NCI-H2081 treated with DMSO at 0.1 percent for 48 hours (cell line): ENCODE data around the gene ANKRD37.

Experiments used
- DNase-seq: peaks from one replicate; lab custom pipeline; 2025; lab: John Stamatoyannopoulos, UW

ANKRD37 gene

DNA sequence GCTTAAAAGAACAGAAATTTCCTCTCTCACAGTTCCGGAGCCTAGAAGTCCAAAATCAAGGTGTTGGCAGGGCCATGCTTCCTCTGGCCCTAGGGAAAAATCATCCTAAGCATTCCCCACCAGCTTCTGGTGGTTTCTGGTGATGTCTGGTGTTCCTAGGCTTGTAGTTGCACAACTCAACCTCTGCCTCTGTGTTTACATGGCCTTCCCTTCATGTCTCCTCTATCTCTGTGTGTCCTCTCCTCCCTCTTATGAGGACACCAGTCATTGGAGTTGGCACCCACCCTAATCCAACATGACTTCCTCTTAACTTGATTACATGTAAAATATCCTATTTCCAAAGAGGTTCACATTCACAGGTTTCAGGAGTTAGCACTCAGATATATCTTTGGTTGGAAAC lies 16.3 kb upstream of the ANKRD37 start:
- no peak for DNase-seq

DNA sequence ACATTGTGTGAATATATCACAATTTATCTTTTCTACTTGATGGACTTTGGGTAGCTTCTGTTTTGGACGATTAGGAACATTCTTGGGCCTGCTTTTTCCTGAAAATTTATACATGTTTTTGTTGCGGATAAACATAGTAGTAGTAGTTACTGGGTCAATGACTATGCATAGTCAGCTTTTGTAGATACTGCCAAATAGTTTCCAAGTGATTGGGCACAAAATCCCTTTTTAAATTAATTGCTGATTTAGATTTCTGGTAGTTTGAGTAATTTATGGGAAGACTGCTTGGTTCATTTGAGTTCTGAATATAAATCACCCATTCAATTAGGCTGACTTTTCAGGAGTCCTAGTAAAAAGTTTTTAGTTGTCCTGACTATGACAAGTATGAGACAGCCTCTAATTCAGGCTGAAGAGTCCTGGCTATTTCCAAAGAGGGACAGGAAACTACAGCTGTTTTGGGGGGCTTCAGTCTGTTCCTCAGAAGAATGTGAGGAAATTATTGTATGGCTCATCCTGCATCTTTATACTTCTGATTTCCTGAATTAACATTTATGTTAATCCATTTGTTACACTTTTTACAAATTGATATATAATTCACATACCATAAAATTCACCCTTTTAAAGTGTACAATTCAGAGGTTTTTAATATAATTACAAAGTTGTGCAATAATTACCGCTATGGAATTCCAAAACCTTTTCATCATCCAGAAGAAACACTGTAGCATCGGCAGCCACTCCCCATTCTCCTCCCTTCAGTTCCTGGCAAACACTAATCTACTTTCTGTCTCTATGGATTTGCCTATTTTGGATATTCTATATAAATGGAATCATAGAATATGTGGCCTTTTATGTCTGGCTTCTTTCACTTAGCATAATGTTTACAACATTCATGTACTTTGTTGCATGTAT lies 15.1 kb upstream of the ANKRD37 start:
- no peak for DNase-seq

DNA sequence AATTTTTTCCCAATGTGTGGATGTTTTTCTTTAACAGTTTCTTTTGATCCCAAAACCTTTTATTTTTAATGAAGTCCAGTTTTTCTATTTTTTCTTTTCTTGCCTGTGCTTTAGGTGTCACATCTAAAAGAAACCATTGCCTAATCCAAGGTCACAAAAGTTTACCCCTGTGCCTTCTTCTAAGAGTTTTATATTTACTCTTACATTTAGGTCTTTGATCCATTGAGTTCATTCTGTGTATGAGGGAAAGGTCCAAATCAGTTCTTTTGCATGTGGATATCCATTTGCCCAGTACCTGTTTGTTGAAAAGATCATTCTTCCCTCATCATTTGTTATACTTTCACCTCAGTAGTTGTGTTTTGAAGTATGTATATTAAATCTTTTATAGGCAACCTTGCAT lies 13.9 kb upstream of the ANKRD37 start:
- no peak for DNase-seq

DNA sequence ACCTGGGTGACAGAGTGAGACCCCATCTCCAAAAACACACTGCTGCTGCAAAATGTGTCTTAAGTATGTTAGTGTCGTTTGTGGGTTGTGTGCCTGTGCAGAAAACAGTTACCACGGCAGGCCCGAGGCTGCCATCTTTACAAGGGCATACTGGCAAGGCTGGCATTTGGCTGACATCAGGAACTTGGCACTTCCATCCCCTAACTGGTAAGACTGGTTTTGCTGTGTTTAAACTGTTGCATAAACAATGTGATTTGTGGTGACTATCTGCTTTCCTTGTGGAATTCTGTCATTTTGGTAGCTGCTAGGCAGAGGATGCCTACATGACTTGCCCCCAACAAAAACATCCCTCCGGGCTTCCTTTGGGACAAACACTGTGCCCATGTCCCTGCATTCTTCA lies 13.2 kb upstream of the ANKRD37 start:
- DNase-seq: no peak

DNA sequence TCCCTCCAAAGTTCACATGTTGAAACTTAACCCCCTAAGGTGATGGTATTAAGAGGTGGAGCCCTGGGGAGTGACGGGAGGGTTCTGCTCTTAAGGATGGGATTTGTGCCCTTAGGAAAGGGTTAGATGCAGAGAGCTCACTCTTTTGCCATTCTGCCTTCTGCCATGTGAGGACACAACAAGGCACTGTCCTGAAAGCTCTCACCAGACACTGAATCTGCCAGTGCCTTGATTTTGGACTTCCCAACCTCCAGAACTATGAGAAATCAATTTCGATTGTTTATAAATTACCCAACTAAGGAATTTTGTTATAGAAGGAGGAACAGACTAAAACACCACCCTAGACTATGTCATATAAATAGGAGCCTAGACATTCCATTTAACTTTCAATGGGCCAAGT lies 12.6 kb upstream of the ANKRD37 start:
- no peak for DNase-seq

DNA sequence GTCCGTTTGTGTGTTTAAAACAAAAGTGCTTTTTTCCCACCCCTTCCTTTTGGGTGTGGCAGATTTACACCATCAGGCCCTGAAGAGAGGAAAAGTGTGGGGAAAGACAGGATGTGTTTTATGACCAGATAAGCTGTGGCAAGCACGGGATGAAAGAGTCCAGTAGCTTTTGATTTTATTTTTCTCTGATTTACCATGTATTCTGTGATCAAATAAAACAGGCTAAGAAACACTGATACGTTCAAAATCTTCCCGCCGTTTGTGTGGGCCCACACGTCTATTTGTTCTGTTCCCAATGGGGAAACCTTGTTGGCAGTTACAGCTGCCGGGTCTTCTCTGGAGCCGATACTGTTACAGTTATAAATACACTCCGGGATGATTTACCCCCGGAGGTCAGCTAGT lies 11.7 kb upstream of the ANKRD37 start:
- DNase-seq: no peak

DNA sequence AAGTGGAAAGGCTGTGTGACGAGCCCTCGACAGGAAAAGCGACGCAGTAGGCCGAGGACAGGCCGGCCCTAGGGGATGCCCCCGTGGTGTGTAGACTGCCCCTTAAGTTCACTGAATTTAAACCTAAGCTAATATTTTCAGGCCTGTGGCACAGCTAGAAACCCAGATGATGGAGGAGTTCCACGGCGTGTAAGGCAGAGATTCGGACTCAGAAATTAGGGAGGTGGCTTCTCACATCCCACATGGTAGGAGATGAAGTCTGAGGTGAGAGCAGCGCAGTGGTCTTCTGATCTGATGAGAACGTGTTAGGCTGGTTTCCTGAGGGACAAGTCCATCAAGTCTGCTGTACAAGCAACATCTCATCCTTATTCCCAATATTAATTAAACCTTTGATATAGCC lies 8.7 kb upstream of the ANKRD37 start:
- no peak for DNase-seq

DNA sequence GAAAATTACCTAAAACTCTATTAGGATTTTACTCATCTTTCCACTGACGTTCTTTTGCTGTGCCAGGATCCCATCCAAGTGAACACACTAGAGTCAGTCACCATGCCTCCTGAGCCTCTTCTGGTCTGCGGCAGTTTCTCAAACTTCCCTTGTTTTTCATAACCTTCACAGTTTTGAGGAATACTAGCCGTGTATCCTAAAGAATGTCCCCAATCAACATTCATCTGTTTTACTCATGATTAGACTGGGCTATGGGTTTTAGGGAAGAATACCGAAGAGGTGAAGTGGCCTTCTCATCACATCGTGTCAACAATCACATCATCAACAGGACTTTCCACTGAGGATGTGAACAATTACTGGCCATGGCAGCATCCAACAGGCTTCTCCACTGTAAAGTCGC lies 5.7 kb upstream of the ANKRD37 start:
- no peak for DNase-seq

DNA sequence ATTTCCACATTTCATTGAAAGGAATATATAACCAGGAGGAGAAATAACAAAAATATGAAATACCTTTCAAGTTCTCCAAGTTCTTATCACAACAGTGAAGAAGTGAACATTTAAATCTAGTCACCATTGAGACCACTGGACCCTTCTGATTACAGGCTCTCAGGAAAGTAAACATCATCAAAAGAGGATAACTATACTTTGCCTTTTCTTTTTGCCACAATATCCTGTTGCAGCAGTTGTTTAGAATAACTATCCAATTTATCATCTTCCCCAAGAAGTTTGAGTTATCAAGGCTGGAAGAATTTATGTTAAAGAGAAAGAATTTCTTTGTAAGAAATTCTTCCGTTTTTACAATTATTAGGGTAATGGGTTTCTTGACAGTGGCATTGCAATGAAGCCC lies 4.5 kb upstream of the ANKRD37 start:
- no peak for DNase-seq

DNA sequence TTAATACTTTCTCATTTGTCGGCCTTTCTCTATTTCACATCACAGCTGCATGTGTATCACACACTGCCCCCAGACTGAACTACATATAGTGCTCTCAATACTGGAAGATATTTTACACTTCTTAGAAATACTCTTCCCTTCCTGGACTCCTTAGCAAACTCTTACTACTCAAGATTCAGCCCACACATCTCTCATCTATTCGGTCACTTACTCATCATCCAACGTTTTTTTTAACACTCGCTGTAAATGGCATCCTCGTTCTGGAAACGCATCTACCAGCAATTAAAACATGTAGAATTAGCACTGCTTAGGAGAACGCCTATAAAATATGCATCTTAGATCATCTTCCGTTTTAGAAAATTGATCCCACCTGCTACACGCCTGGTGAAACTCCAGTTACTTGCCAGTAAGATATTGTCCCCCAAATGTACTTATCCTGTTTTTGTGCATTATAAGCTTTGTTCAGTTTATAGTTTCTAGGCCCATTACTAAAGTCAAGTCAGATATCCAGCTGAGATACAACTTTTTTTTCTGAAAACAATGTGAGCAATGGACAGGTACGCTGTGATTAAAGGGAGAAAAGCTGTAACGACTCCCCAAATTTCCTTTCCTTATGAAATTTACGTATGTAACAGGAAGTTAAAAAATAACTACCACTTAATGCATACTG lies 1.9 kb upstream of the ANKRD37 start:
- no peak for DNase-seq

DNA sequence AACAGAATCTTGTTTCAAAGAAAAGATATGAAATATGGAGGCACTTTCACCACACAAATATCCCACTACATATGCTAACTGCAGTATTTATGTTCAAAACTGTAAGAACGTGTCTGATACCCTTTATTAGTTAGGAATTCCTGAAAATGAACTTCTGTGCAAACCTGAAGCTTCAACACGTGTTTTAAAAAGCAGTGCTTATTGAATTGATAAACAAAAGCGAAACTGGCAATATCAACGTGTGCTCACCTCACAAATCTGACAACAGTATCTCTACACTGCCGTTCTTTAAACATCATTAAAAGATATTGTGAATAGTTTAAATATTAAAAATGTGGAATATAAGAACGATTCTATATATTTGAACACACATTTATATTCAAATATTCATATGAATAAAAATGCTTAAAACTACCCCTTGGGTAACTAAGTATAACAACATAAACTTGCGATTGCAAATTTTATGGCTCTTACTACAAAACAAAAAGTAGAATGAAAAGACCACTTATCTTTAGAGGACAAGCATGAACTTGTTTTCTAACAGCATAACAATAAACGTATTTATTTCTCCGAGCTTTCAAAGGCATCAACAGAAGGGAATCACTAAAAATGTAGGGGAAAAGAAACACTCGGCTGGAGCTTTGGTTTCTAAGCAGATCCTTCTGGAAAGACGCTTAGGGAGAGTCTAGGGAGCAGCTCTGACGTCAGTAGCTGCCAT lies 1.2 kb upstream of the ANKRD37 start, which contains the start of gene LRP2BP:
LRP2BP (minus strand) TSS at position 687 of the 718 bp plus-strand sequence. CDS start 17,738 bp downstream, outside the sequence.
- DNase-seq: no peak

DNA sequence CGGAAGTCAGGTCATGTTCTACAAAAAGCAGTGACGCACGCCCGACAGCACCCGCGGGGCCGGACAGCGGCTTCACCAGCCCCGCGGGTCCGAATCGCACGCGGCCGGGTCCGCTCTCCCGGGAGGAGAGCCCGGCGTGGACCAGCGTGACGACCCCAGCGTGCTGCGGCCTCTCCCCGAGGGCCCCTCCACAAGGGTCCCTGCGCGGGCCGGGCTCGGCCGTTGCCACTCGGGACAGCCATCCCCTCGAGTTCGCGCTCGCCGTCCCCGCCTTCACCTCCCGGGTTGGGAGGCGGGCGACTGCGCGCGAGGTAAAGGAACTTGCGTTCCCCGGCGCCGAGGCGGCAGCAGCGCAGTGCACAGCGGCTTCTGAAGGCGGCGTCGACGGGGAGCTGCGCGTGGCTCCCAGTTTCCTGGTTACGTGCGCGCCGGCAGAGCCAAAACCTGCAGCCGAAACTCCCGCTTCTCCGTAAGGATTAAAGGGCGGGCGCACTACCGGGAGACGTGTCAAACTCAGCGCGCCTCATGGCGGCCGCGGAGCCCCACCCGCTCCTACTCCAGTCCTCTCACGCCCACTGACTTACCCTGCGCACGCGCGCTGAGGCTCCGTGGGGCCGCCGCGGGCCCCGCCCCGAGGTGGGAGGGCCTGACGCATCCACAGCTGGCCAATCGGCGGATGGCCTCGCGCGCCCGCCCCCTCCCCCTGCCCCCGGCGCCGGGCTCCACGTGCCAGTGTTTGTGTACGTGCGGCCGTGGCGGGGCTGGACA lies 501 bp upstream of the ANKRD37 start:
- peak; percentile 54 for DNase-seq

DNA sequence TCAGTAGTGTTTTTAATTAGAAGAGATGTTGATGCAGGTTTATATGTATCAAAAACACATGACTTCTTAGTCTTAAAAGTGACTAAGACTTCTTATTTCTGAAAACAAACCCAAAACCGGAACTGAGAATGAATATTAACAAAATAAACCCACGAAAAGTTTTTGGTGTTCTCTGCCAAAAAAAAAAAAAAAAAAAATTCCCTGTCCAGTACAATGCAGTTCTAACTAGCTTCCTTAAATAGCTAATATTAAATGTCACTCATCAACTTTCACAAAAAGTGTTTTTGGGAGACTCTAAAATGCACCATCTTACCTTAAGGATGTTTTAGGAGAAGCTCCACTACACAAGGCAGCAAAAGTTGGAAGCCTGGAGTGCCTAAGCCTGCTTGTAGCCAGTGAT lies 2.0 kb downstream of the ANKRD37 start:
- no peak for DNase-seq

DNA sequence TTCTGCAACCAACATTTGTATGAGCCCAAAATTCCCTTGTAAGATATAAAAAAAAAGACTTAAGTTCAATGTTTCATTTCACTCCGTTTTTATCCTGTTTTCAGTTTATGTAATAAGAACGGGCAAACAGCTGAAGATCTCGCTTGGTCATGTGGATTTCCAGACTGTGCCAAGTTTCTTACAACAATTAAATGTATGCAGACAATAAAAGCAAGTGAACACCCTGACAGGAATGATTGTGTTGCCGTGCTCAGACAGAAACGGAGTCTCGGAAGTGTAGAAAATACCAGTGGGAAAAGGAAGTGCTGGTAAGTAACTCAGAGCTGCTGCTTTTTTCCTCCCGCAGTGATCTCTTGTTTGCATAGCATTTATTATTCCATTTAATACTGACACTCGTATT lies 2.8 kb downstream of the ANKRD37 start:
- DNase-seq: no peak

DNA sequence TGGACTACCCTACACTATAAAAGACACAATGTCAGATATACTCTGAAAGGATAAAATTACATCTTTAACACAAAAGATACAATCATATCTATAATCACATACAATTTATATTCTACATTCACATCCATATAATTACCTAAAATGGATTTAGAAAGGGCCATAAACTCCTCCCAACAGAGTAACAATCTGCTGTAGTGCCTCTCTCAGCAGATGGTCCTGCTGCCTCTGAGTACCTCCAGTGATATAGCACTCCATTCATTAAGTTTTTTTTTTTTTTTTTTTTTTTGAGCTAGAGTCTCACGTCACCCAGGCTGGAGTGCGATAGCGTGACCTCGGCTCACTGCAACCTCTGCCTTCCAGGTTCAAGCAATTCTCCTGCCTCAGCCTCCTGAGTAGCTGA lies 7.4 kb downstream of the ANKRD37 start:
- DNase-seq: no peak

DNA sequence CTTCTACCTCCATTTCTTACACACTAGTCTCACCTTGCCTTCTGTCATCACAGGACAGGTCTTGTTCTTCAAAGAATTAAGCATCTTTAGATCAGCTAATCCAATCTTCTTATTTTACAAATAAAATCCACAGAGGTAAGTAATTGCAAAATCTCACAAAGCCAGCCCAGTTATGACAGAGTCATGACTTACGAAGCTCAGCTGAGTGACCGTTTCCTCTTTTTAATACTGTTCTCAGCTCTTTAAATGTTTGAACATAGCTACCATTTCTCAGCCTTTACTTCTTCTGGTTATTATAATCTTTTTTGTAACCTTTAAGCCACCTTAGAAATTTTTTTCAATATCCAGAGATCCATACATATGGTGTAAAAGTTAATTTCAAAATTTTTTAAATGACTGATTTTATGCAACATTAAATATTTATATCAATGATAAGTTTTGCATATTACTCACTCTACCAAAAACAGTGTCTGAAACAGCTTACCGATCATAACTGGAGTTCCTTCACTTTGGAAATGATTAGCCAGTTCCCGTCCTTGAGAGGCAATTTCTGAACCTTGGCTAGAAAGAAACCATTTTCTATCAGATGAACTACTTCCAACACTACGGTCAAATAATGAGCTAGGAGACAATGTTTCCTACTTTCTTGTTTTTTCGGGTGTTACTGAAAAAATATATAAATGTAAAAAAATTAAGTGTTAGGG lies 8.8 kb downstream of the ANKRD37 start:
- DNase-seq: no peak

DNA sequence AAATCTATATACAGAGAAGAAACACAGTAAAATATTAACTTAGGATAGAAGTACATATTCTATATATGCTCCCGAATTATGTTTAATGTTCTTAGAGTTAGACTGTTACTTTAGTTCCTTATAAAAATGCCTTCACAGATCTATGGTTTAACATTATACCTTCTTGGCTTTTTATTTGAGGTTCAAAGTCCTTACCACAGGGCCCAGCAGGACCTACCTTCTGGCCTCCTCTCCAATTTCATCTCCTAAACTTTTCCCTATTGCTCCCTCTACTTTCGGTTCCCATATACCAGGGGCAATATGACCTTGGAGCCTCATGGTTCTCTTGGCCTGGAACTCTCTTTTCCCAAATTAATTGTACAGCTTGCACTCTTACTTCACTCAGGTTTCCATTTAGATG lies 11.8 kb downstream of the ANKRD37 start:
- DNase-seq: no peak

DNA sequence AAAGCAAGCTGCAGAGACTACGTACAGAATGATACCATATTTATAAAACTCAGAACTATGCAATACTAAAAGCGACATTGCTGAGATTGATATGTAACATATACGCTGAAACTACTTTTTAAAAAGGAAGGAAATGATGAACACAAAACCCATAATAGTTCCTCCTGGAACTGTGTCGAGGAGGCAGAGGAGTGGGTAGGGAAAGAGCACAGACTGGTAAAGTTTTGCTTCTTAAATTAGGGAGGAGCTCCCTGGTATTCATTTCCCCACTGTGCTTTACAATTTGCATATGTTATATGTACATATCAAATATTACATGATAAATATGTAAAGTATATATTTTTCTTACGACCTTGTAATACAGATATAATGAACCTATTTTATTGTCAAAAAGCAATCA lies 15.2 kb downstream of the ANKRD37 start:
- no peak for DNase-seq

DNA sequence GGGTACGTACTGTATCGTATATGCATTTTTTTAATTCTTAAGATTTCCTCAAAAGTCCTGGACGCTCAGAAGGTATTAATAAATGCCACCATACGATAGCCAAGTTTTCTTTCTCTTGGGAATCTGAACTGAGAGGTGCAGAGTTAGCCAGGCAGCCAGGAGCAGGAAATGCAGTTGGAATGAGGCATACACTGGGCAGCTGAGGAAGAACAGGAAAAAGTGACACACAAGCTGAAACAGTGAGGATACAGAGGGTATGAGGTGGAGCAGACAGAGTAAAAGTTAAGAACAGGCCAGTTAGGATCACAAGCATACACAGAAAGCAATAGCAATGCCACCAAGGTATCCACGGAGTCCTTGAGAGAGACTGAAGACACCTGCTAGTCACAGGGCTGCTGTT lies 15.8 kb downstream of the ANKRD37 start:
- no peak for DNase-seq

DNA sequence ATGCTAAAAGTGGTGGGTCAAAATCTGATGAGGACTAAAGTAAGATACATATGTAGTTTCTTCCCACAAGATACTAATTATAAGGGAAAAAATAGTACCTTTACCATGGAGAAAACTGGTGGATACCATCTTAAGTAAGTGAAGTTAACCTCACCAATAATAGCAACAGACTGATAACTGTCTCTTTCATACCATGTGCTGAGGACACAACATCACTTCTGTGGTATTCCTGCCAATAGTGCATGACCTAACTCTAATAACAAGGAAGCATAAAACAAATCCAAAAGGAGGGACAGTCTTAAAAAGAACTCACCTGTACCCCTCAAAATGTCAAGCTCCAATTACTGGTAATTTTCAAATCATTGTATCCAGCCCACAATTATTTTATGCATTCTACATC lies 20.3 kb downstream of the ANKRD37 start:
- DNase-seq: no peak

DNA sequence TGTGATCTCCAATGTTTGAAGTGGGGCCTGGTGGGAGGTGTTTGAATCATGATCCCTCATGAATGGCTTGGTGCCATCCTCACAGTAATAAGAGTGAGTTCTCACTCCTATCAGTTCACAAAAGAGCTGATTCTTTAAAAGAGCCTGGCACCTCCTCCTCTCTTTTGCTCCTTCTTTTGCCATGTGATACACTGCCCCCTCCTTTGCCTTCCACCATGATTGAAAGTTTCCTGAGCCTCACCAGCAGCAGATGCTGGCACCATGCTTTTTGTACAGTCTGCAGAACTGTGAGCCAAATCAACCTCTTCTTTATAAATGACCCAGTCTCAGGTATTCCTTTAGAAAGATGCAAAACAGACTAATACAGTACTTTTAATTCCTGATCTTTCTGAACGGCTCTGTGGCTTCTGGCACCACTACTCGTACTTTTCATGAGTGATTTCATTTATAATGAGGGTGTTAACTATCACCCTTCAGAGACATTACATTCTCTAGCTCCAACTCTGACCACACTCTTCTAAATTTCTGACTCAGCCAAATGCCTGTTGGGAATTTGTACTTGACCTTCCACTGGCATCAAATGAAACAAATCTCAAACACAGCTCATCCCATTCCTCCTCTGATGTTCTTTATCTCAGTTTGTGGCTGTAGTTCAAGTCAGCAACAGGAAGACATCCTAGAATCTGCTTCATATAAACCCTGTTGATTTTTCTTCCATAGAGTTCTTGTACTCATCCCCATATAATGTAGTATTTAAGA lies 24.9 kb downstream of the ANKRD37 start:
- DNase-seq: no peak
